Large intestine (tissue), 3 donors: ENCODE results near the gene FGGY. TPM values are rescaled to one million over a fixed set of nuclear protein-coding genes. Genes with fewer than 3 reads are reported as not detected.
"Not testable (repeated sequence)": the region's sequence is repeated elsewhere in the genome, so short reads cannot be mapped to it uniquely, and the experiment has no call there.

ENCODE experiments used
- DNase-seq, 2 donors: peaks; one replicate each; pipeline versions ENCODE4 v3.0.0 to v3.0.0-alpha.2; 2013
- H3K27ac ChIP-seq: one replicate; pipeline ENCODE4 v1.5.1; 2013; ENCODE audit warnings: low read length
- H3K27me3 ChIP-seq: 2 replicates; pipeline ENCODE4 v1.6.1; 2013; ENCODE audit warnings: low read length; ENCODE audit not compliant: control insufficient read depth, insufficient read depth
- H3K36me3 ChIP-seq: 2 replicates; pipeline ENCODE4 v1.6.1; 2013; ENCODE audit warnings: low read length; ENCODE audit not compliant: control insufficient read depth, insufficient read depth
- H3K4me1 ChIP-seq: one replicate; pipeline ENCODE4 v1.6.1; 2013; ENCODE audit warnings: low read length; ENCODE audit not compliant: control insufficient read depth, insufficient read depth
- H3K4me3 ChIP-seq: one replicate; pipeline ENCODE4 v1.5.1; 2013; ENCODE audit warnings: low read length
- H3K9me3 ChIP-seq: one replicate; pipeline ENCODE4 v1.6.1; 2013; ENCODE audit warnings: mild to moderate bottlenecking, low read depth, low read length, moderate library complexity; ENCODE audit not compliant: control insufficient read depth
- WGBS: methylation state at CpG from one replicate; pipeline ENCODE4 v1.1.5; 2013; ENCODE audit warnings: low lambda C conversion rate; ENCODE audit not compliant: insufficient coverage; 5-methylcytosine and 5-hydroxymethylcytosine counted together
- polyA plus RNA-seq: library from polyadenylated mRNA; unstranded; fragments of 120-200 nt; gene quantifications from one replicate; pipeline ENCODE4 v1.2.1, GENCODE V29; 2013

Gene FGGY
- polyA plus RNA-seq, 1 donor, result 17.5 TPM

DNA sequence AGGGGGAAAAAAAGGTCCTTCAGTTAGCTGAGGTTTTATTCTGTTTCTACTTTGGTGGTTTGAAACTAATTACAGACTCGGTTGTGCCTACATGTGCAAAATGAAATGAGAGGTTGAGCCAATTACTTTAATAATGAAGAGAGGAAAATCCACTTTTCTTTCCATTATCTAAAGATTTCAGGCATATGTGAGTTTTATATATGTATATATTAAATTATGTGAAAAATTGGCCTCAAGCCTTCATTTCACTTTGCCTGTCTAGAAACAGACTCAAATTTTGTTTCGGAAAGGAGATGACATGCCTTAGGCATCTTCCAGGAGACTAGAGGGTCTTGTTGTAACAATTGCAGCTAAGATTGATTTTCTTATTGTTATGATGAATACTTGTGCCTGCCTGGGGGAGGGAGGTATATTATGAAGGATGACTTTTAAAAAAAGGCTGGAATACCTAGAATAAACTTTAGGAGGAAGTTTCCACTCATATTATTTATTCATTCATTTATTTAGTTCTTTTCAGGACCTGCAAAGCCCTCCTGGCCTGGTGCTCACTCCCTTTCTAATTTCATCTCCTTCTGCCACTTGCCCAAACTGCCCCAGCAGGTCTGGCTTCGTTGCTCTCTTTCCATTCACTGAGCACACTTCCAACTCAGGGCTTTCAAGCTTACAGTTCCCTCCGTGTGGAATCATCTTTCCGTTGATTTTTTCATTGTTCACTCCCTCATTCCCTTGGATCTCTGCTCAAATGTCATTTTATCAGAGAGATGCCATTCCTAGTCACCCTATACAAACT is 423.6 kb downstream of the FGGY start:
- Histone ChIP-seq H3K4me3 (no peak overlapping the region), H3K27ac (no peak overlapping the region), H3K36me3 (peaks cover 2% of the 10 kb centered on the region), H3K4me1 (no peaks in the 10 kb centered on the region), H3K9me3 (peaks cover 8% of the 10 kb centered on the region), H3K27me3 (no peaks in the 10 kb centered on the region)
- WGBS, result 63% methylated on average over 2 of the region's 5 CpGs
- DNase-seq, result no peak

DNA sequence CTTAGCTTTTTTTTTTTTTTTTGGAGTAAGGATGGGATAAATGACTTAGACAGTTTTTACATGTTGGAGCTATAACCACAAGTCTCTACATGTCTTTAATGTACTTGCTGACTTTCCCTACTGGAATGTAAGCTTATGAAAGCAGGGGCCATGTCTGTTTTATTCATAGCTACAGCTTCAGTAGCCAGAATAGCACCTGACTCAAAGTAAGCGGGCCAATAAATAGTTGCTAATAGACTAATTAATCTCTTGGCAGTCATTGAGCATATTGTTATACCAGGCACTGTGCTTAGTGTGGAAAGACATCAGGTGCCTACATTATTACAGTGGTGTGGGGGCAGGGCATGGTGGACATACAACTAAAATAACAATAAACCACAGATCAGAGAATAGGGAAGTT is 433.4 kb downstream of the FGGY start:
- no CpG with 5 or more reads among the region's 1 CpG for WGBS
- DNase-seq, result no peak
- Histone ChIP-seq H3K4me1 (peaks cover 16% of the 10 kb centered on the region), H3K36me3 (no peaks in the 10 kb centered on the region), H3K9me3 (no peaks in the 10 kb centered on the region), H3K27me3 (no peaks in the 10 kb centered on the region), H3K4me3 (no peak overlapping the region), H3K27ac (peak overlapping the region; percentile 54)

DNA sequence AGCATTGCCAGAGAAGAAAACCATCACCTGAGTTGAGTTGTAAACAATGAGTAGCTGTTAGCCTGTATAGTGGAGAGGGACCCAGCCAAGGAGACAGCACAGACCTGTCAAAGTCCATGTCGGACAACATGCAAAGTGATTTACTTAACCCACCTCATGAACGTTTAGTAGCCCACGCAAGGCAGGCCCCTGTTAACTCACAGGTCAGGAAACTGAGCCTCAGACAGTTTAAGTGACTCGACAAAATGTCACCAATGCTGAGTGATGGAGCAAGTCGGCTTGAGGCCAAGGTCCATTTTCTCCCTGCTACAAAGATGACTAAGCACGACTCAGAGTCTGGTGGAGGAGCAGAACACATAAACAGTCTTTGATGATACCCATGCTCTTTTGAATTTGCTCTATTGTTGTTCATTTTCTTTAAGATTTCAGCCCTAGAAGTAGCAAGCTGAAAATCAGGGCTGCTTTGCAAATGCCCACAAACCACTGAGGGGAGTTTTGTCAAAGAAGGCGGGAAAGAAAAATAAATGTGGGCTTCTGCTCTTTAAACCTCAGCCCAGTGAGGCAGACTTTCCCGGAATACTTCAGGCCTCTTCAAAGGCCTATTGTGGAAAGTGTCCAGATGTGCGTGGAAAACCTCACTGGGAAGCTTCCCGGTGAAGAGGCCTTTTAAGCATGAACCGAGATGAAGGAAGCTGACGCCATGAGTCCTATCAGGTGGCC is 434.0 kb downstream of the FGGY start:
- Histone ChIP-seq H3K27me3 (no peaks in the 10 kb centered on the region), H3K4me1 (peaks cover 16% of the 10 kb centered on the region), H3K27ac (peak overlapping the region; percentile 54), H3K9me3 (no peaks in the 10 kb centered on the region), H3K4me3 (no peak overlapping the region), H3K36me3 (no peaks in the 10 kb centered on the region)
- DNase-seq, result peak; percentile 89 to 93
- WGBS, result no CpG with 5 or more reads among the region's 12 CpGs

DNA sequence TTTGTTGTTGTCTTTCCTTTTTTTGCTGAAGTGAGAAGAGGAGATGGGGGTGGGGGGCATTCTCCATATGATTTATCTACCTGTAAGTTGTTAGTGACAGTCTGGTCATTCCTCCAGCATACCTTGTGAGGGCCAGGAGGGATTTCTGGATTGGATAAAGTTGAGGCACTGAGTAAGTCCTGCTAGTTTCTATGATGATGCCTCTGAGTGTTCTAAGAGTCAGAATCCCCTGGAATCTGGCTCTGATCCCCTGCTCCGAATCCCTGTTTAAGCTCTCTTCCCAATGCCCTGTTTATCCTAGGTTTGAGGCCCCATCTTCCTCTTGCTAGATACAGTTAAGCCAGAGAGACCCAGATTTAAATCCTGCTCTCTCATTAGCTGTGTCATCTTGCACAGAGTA is 434.7 kb downstream of the FGGY start:
- Histone ChIP-seq H3K9me3 (no peaks in the 10 kb centered on the region), H3K27ac (peak overlapping the region; percentile 54), H3K27me3 (no peaks in the 10 kb centered on the region), H3K36me3 (no peaks in the 10 kb centered on the region), H3K4me1 (peaks cover 16% of the 10 kb centered on the region), H3K4me3 (no peak overlapping the region)
- no CpG with 5 or more reads among the region's 1 CpG for WGBS
- no peak for DNase-seq

DNA sequence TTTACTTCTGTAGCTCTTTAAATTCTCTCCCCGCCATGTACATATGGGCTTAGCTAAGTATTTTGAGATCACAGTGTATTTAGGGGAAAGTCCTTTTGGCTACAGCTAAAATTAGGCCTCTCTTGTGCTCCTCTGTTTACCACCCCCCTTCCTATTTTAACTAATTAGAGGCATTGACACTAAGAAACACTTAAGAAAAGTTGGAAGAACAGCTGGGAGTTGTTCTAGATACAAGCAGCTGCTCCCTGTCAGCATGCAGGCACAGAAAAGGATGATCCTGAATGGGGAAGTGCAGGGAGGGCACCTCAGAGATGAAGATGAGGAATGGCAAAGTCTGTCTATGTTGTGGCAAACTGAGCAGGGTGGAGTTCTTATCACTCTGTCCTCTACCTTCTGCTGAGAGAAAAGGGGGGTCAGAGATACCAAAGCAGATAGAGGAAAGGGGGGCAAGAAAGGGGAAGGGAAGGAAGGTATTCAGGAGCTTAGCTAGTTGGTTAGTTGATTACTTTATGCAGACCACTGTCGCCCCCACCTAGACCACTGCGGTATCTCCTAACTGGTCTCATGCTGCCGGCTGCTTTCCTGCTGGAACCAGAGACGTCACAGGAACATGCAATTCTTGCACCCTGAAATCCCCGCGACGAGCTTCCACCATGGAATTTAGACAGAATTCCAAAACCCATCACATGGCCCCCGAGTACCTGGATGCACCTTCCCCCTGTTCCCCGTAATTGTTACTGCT is 435.5 kb downstream of the FGGY start:
- Histone ChIP-seq H3K27me3 (no peaks in the 10 kb centered on the region), H3K4me3 (no peak overlapping the region), H3K9me3 (peaks cover 2% of the 10 kb centered on the region), H3K4me1 (peaks cover 16% of the 10 kb centered on the region), H3K27ac (peak overlapping the region; percentile 54), H3K36me3 (no peaks in the 10 kb centered on the region)
- no peak for DNase-seq
- no CpG with 5 or more reads among the region's 10 CpGs for WGBS

DNA sequence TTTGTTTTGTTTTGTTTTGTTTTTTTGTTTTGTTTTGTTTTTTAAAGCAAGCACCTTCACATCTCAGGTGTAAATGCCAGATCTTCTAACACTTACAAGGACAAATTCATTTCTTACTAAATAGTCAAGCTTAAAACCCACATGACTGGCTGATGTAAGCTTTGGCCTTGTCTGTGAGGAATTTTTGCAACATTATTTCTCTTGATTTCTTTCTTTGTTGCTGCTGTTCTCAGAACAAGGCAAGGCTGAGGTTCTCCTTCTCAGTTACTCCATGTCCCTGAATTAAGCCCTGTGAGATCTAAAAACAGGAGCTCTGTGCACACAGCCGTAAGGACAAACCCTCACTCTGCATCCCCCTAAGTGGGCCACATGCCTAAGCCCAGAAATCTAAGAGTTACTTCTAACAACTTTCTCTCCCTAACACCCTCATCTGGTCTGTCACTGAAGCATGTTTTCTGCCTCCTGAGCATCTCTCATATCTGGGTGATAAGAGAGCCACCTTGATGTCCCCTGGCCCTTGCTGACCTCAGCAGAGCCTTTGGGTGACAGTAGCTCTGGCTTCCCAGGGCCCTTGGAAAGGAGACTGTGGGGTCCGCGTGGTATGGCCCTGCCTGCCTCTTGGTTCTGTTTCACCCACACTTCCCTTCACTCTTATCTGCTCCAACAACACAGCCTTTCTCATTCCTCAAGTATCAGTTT is 436.7 kb downstream of the FGGY start:
- Histone ChIP-seq H3K4me3 (no peak overlapping the region), H3K27me3 (no peaks in the 10 kb centered on the region), H3K27ac (no peak overlapping the region), H3K4me1 (peaks cover 16% of the 10 kb centered on the region), H3K9me3 (peaks cover 2% of the 10 kb centered on the region), H3K36me3 (no peaks in the 10 kb centered on the region)
- DNase-seq, result no peak
- no CpG with 5 or more reads among the region's 3 CpGs for WGBS

DNA sequence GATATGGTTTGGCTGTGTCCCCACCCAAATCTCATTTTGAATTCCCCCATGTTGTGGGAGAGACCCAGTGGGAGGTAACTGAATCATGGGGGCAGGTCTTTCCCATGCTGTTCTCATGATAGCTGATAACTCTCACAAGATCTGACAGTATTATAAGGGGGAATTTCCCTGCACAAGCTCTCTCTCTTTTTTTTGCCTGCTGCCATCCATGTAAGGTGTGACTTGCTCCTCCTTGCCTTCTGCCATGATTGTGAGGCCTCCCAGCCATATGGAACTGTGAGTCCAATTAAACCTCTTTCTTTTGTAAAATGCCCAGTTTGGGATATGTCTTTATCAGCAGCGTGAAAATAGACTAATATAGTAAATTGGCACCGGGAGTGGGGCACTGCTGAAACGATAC is 439.0 kb downstream of the FGGY start:
- H3K36me3 ChIP-seq, H3K9me3 ChIP-seq, H3K27ac ChIP-seq, DNase-seq, H3K4me3 ChIP-seq, H3K4me1 ChIP-seq, H3K27me3 ChIP-seq: not testable (repeated sequence)
- WGBS, result no CpG with 5 or more reads among the region's 3 CpGs

DNA sequence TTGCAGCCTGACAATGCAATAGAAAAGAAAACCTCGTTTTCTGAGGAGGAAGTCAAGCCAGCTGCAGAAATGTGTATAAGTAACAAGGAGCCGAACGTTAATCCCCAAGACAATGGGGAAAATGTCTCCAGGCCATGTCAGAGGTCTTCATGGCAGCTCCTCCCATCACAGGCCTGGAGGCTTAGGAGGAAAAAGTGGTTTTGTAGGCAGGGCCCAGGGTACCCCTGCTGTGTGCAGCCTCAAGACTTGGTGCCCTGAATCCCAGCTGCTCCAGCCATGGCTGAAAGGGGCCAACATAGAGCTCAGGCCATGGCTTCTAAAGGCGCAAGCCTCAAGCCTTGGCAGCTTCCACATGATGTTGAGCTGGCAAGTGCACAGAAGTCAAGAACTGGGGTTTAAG is 439.9 kb downstream of the FGGY start:
- peaks cover 2% of the 10 kb centered on the region for H3K9me3 ChIP-seq
- peaks cover 1% of the 10 kb centered on the region for H3K4me1 ChIP-seq
- no peak for DNase-seq
- H3K4me3 ChIP-seq, result no peak overlapping the region
- no peaks in the 10 kb centered on the region for H3K36me3 ChIP-seq
- no peaks in the 10 kb centered on the region for H3K27me3 ChIP-seq
- no peak overlapping the region for H3K27ac ChIP-seq
- no CpG with 5 or more reads among the region's 4 CpGs for WGBS

DNA sequence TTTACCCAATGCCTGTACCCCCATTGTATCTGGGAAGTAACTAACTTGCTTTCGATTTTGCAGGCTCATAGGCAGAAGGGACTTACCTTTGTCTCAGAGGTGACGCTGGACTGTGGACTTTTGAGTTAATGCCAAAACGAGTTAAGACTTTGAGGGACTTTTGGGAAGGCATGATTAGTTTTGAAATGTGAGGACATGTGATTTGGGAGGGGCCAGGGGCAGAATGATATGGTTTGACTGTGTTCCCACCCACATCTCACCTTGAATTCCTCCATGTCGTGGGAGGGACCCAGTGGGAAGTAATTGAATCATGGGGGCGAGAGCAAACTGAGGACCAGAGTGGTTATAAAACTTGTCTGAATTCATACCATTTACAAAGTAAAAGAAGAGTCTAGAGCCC is 440.7 kb downstream of the FGGY start:
- no peaks in the 10 kb centered on the region for H3K27me3 ChIP-seq
- H3K4me1 ChIP-seq, result no peaks in the 10 kb centered on the region
- H3K36me3 ChIP-seq, result no peaks in the 10 kb centered on the region
- WGBS, result no CpG with 5 or more reads among the region's 5 CpGs
- H3K4me3 ChIP-seq, result no peak overlapping the region
- H3K9me3 ChIP-seq, result peaks cover 2% of the 10 kb centered on the region
- DNase-seq, result no peak
- no peak overlapping the region for H3K27ac ChIP-seq

DNA sequence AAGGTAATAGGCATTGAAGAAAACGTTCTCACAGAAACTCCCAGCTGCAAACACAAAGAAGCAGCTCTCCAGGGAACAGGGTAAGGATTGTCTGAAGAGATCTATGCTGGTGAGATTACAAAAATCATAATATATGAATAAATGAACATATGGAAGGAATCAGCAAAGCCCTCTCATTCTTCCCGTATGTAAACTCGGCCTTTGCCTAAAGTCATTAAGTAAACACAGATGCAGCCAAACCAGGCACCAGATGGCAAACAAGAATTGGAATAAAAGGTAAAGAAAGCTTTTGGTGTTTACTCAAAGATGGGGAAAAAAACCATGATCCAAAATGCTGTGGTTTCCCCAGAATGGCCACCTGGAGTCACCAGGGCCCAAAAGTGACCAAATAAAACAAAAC is 441.3 kb downstream of the FGGY start:
- Histone ChIP-seq H3K27ac (no peak overlapping the region), H3K9me3 (peaks cover 2% of the 10 kb centered on the region), H3K4me1 (no peaks in the 10 kb centered on the region), H3K36me3 (no peaks in the 10 kb centered on the region), H3K27me3 (no peaks in the 10 kb centered on the region), H3K4me3 (no peak overlapping the region)
- WGBS, result no CpG with 5 or more reads among the region's 3 CpGs
- no peak for DNase-seq
